ENCODE data around the gene TCEA2. TPM values are rescaled to one million over a fixed set of nuclear protein-coding genes. Genes with fewer than 3 reads are reported as not detected.

TCEA2 gene
- total and polyA plus RNA-seq, 2 of the 13 experiments (the other 11 are each of a cell fraction or from before 2014, with no cell fraction given): 28.1 to 33.7 TPM

DNA sequence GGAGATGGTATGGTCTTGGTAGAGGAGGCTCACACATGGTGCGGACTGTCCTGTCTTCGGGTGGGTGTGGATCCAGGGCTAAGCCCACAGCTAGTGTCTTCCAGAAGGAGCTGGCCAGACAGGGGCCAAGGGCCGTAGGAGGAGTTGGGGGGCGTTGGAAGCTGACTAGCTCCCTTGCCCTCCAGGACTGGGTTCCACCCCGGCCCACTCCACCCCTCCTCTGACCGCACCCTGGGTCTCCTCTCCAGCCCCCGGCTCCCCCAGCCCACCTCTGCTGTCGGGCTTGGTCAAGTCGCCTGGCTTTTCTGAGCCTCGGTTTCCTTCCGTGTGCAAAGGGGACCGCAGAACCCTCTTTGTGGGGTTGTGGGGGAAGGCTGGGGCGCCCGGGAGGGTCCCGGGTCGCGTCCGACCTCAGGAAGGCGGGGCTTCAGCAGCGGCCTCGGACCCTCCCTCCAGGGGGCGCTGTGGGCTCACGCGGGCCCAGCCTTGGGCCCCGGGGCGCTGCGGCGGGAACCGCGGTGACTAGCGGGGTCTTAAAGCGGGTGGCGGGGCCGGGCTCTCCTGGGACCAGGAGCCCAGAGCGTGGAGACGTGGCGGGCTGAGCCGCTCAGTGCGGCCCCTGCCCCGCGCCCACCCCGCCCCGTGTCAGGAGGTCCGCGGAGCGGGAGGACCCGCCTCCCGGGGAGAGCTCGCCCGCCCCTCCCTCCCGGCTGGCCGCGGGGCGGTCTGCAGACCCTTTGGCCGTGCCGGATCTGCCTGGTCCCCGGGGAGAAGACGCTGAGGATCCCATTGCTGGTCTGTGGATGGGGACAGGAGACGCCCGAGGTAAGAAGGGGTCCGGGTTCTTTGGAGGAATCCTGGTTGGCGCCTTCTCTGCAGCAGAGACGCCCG, 39.0 kb downstream of the TCEA2 start (continued):
- TF ChIP-seq, protein P1, sequence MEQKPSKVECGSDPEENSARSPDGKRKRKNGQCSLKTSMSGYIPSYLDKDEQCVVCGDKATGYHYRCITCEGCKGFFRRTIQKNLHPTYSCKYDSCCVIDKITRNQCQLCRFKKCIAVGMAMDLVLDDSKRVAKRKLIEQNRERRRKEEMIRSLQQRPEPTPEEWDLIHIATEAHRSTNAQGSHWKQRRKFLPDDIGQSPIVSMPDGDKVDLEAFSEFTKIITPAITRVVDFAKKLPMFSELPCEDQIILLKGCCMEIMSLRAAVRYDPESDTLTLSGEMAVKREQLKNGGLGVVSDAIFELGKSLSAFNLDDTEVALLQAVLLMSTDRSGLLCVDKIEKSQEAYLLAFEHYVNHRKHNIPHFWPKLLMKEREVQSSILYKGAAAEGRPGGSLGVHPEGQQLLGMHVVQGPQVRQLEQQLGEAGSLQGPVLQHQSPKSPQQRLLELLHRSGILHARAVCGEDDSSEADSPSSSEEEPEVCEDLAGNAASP (CRISPR knock-in tag; IDR thresholded peaks at IDR 0.05; ENCODE audit: borderline replicate concordance): peak; percentile 41; the same call in 1 of the 2 replicates
- TF ChIP-seq AGO2 (optimal IDR thresholded peaks at IDR 0.05; ENCODE audit: low read depth, low read length): no peak
- TF ChIP-seq HNRNPL (IDR thresholded peaks at IDR 0.05; ENCODE audit: low read depth, low read length): no peak
- TF ChIP-seq TAF1 (CRISPR knock-in tag; IDR thresholded peaks at IDR 0.05): no peak
- 0 out of 2 replicates have a peak, but pooled peaks have one; percentile 38 for TF ChIP-seq THAP11 (CRISPR knock-in tag; IDR thresholded peaks at IDR 0.05)
- TF ChIP-seq ZNF383 (CRISPR knock-in tag; IDR thresholded peaks at IDR 0.05; ENCODE audit: borderline replicate concordance): no peak
- 0 out of 2 replicates have a peak, but pooled peaks have one; percentile 44 for TF ChIP-seq HES4 (CRISPR knock-in tag; IDR thresholded peaks at IDR 0.05; ENCODE audit: borderline replicate concordance)
- TF ChIP-seq SETDB1 (CRISPR knock-in tag; IDR thresholded peaks at IDR 0.05; ENCODE audit: borderline replicate concordance): no peak
- no peak for TF ChIP-seq EHMT2 (IDR thresholded peaks at IDR 0.05; ENCODE audit: borderline replicate concordance, low read depth, low read length)
- TF ChIP-seq, protein P2, sequence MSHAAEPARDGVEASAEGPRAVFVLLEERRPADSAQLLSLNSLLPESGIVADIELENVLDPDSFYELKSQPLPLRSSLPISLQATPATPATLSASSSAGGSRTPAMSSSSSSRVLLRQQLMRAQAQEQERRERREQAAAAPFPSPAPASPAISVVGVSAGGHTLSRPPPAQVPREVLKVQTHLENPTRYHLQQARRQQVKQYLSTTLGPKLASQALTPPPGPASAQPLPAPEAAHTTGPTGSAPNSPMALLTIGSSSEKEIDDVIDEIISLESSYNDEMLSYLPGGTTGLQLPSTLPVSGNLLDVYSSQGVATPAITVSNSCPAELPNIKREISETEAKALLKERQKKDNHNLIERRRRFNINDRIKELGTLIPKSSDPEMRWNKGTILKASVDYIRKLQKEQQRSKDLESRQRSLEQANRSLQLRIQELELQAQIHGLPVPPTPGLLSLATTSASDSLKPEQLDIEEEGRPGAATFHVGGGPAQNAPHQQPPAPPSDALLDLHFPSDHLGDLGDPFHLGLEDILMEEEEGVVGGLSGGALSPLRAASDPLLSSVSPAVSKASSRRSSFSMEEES (CRISPR knock-in tag; IDR thresholded peaks at IDR 0.05): no peak
- TF ChIP-seq ISX (CRISPR knock-in tag; conservative IDR thresholded peaks at IDR 0.05): no peak
- peak; percentile 55 for TF ChIP-seq TAF15 (IDR thresholded peaks at IDR 0.05; ENCODE audit: low read depth, low read length, poor library complexity, severe bottlenecking)
- TF ChIP-seq ZFP37 (CRISPR knock-in tag; IDR thresholded peaks at IDR 0.05; ENCODE audit: borderline replicate concordance): no peak
- no peak for TF ChIP-seq ZNF746 (CRISPR knock-in tag; IDR thresholded peaks at IDR 0.05)
- TF ChIP-seq, protein P3, sequence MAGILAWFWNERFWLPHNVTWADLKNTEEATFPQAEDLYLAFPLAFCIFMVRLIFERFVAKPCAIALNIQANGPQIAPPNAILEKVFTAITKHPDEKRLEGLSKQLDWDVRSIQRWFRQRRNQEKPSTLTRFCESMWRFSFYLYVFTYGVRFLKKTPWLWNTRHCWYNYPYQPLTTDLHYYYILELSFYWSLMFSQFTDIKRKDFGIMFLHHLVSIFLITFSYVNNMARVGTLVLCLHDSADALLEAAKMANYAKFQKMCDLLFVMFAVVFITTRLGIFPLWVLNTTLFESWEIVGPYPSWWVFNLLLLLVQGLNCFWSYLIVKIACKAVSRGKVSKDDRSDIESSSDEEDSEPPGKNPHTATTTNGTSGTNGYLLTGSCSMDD (CRISPR knock-in tag; IDR thresholded peaks at IDR 0.05): no peak
- no peak for TF ChIP-seq RCOR2 (CRISPR knock-in tag; IDR thresholded peaks at IDR 0.05)
- TF ChIP-seq ZC3H13 (CRISPR knock-in tag; IDR thresholded peaks at IDR 0.05): no peak
- TF ChIP-seq ZNF589 (CRISPR knock-in tag; conservative IDR thresholded peaks at IDR 0.05): no peak
- TF ChIP-seq YEATS2 (CRISPR knock-in tag; IDR thresholded peaks at IDR 0.05; ENCODE audit: borderline replicate concordance): no peak
- 0 out of 2 replicates have a peak, but pooled peaks have one; percentile 24 for TF ChIP-seq ZMYM3 (CRISPR knock-in tag; IDR thresholded peaks at IDR 0.05)
- no peak for TF ChIP-seq ATM (IDR thresholded peaks at IDR 0.05; ENCODE audit: borderline replicate concordance)
- TF ChIP-seq GPN1 (CRISPR knock-in tag; IDR thresholded peaks at IDR 0.05; ENCODE audit: borderline replicate concordance): no peak; the same call in 1 of the 2 replicates
- no peak for TF ChIP-seq ZNF501 (CRISPR knock-in tag; IDR thresholded peaks at IDR 0.05)
- no peak for TF ChIP-seq KLF12 (CRISPR knock-in tag; IDR thresholded peaks at IDR 0.05; ENCODE audit: borderline replicate concordance)
- no peak for TF ChIP-seq ZNF562 (CRISPR knock-in tag; IDR thresholded peaks at IDR 0.05; ENCODE audit: borderline replicate concordance)
- no peak for TF ChIP-seq TEAD3 (CRISPR knock-in tag; optimal IDR thresholded peaks at IDR 0.05; ENCODE audit: borderline replicate concordance)
